SK-N-SH treated with all-trans-retinoic acid at 6 μM for 48 hours (cell line): Measurements from ENCODE around the gene VGLL1.

Experiments
- ATAC-seq: fragments of 200-7000 bp; cut with Tn5 transposase; 3 replicates; pipeline ENCODE4 v1.9.1; 2020; ENCODE audit warnings: mild to moderate bottlenecking, moderate library complexity
- BACH2 ChIP-seq: fragments of 250-450 bp; sonication (Bioruptor Pico); IDR thresholded peaks from 2 replicates; pipeline ENCODE4 v1.9.0; 2021; ENCODE audit warnings: mild to moderate bottlenecking, borderline replicate concordance
- CREB5 ChIP-seq: fragments of 250-450 bp; sonication (Bioruptor Pico); IDR thresholded peaks from 2 replicates; pipeline ENCODE4 v1.5.1; 2020; ENCODE audit warnings: low read depth, mild to moderate bottlenecking, moderate library complexity
- CSDC2 ChIP-seq: fragments of 250-450 bp; sonication (Bioruptor Pico); IDR thresholded peaks from 2 replicates; pipeline ENCODE4 v1.5.0; 2020; ENCODE audit warnings: mild to moderate bottlenecking, moderate library complexity
- CSRNP3 ChIP-seq: fragments of 250-450 bp; sonication (Bioruptor Pico); IDR thresholded peaks from 2 replicates; pipeline ENCODE4 v1.5.1; 2021; ENCODE audit warnings: mild to moderate bottlenecking, moderate library complexity
- ESRRG ChIP-seq: fragments of 250-450 bp; sonication (Bioruptor Pico); IDR thresholded peaks from 2 replicates; pipeline ENCODE4 v1.6.1; 2021; ENCODE audit warnings: mild to moderate bottlenecking
- GLIS3 ChIP-seq: fragments of 250-450 bp; sonication (Bioruptor Pico); IDR thresholded peaks from 2 replicates; pipeline ENCODE4 v1.5.0; 2020; ENCODE audit warnings: mild to moderate bottlenecking, moderate library complexity
- ISL1 ChIP-seq: fragments of 250-450 bp; sonication (Bioruptor Pico); IDR thresholded peaks from 2 replicates; pipeline ENCODE4 v2.1.2; 2022; ENCODE audit warnings: mild to moderate bottlenecking, moderate library complexity
- OSR1 ChIP-seq: fragments of 250-450 bp; sonication (Bioruptor Pico); IDR thresholded peaks from 2 replicates; pipeline ENCODE4 v1.8.0; 2022; ENCODE audit warnings: moderate library complexity, mild to moderate bottlenecking, inconsistent platforms
- POU6F1 ChIP-seq: fragments of 250-450 bp; sonication (Bioruptor Pico); IDR thresholded peaks from 2 replicates; pipeline ENCODE4 v1.8.0; 2021; ENCODE audit warnings: low read depth, mild to moderate bottlenecking, moderate library complexity, borderline replicate concordance
- PPARA ChIP-seq: fragments of 250-450 bp; sonication (Bioruptor Pico); IDR thresholded peaks from 2 replicates; pipeline ENCODE4 v1.5.0; 2020; ENCODE audit warnings: mild to moderate bottlenecking, borderline replicate concordance
- RARB ChIP-seq: fragments of 250-450 bp; sonication (Bioruptor Pico); IDR thresholded peaks from 2 replicates; pipeline ENCODE4 v1.8.0; 2021; ENCODE audit warnings: mild to moderate bottlenecking, moderate library complexity
- TCF4 ChIP-seq: fragments of 250-450 bp; sonication (Bioruptor Pico); IDR thresholded peaks from 2 replicates; pipeline ENCODE4 v1.8.0; 2021; ENCODE audit warnings: mild to moderate bottlenecking, moderate library complexity, borderline replicate concordance
- TOX ChIP-seq: fragments of 250-450 bp; sonication (Bioruptor Pico); IDR thresholded peaks from 2 replicates; pipeline ENCODE4 v1.8.0; 2021; ENCODE audit warnings: mild to moderate bottlenecking, moderate library complexity, borderline replicate concordance
- ZC3H10 ChIP-seq: fragments of 250-450 bp; sonication (Bioruptor Pico); IDR thresholded peaks from 2 replicates; pipeline ENCODE4 v1.5.1; 2021; ENCODE audit warnings: mild to moderate bottlenecking, moderate library complexity
- ZFP3 ChIP-seq: fragments of 250-450 bp; sonication (Bioruptor Pico); IDR thresholded peaks from 2 replicates; pipeline ENCODE4 v1.5.0; 2020; ENCODE audit warnings: mild to moderate bottlenecking, moderate library complexity
- ZFP30 ChIP-seq: fragments of 450-650 bp; formaldehyde crosslinking; IDR thresholded peaks from 2 replicates; pipeline ENCODE4 v1.5.0; 2022; ENCODE audit warnings: mild to moderate bottlenecking, moderate library complexity
- ZNF565 ChIP-seq: fragments of 450-650 bp; formaldehyde crosslinking; conservative IDR thresholded peaks from 2 replicates; pipeline ENCODE4 v1.5.0; 2020; ENCODE audit warnings: low read depth, mild to moderate bottlenecking, moderate library complexity
- ZNF8 ChIP-seq: fragments of 450-650 bp; formaldehyde crosslinking; IDR thresholded peaks from 2 replicates; pipeline ENCODE4 v1.5.0; 2020; ENCODE audit warnings: mild to moderate bottlenecking, moderate library complexity
- TF ChIP-seq, protein P1 (sequence below): fragments of 250-450 bp; sonication (Bioruptor Pico); IDR thresholded peaks from 2 replicates; pipeline ENCODE4 v1.8.0; 2020; ENCODE audit warnings: mild to moderate bottlenecking, moderate library complexity, borderline replicate concordance
- TF ChIP-seq, protein P2 (sequence below): fragments of 250-450 bp; sonication (Bioruptor Pico); IDR thresholded peaks from 2 replicates; pipeline ENCODE4 v1.5.0; 2020; ENCODE audit warnings: mild to moderate bottlenecking, moderate library complexity

VGLL1 gene

DNA sequence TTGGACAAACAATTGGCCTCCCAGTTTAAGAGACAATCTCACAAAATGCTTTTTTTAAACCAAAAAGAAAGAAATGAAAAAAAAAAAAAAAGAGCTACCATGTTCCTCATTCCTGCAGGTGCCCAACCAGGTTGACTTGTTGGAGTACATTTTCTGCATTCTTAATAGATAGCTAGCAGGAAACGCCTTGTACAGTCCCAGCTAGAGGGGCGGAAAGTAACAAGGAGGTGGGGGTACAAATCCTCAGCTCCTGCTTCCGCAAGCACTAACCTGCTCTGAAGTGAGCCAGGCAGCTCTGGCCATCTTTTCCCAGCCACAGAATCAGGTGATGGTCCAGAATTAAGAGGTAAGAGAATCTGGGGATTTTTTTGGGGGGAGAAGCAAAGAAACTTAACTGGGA, at the start of gene VGLL1:
Gene VGLL1, plus strand, starts transcription at position 265 of the 400 bp plus-strand sequence. CDS start 3,806 bp downstream, outside the sequence.
- TF ChIP-seq ZFP3 (CRISPR knock-in tag): no peak
- TF ChIP-seq GLIS3 (CRISPR knock-in tag): no peak
- no peak for TF ChIP-seq BACH2 (CRISPR knock-in tag)
- no peak for TF ChIP-seq ESRRG (CRISPR knock-in tag)
- TF ChIP-seq CSRNP3 (CRISPR knock-in tag): no peak
- no peak for TF ChIP-seq TOX (CRISPR knock-in tag)
- no peak for TF ChIP-seq ISL1
- no peak for TF ChIP-seq POU6F1 (CRISPR knock-in tag)
- TF ChIP-seq TCF4 (CRISPR knock-in tag): no peak
- TF ChIP-seq ZFP30 (CRISPR knock-in tag): no peak
- TF ChIP-seq CSDC2 (CRISPR knock-in tag): no peak
- TF ChIP-seq OSR1 (CRISPR knock-in tag): no peak
- TF ChIP-seq ZNF8 (CRISPR knock-in tag): no peak
- no peak for ATAC-seq

DNA sequence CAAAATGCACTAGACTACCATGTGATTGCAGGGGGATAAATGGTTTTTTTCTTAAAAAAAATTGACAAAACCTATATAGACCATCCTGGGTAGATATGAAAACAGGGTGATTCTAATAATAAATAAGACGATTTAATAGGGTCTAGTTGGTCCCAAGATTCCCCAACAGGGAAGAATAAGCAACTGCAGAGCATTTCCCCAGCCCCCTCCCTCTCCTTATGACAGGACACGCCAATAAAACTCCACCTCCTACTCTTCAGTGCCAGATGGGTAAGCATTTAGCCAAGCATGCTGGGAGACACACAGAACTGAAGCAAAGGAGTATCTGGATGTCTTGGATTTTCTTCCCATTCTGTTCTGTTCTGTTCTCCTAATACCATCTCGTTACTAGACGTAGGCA, 44.4 kb upstream of the VGLL1 start, which contains the start of gene BRS3:
Gene BRS3, plus strand, starts transcription at position 301 of the 400 bp plus-strand sequence. CDS start 168 bp downstream, outside the sequence.
- no peak for ATAC-seq
- TF ChIP-seq CSRNP3 (CRISPR knock-in tag) (no peak), TOX (CRISPR knock-in tag) (no peak), ZFP30 (CRISPR knock-in tag) (no peak), ISL1 (no peak), POU6F1 (CRISPR knock-in tag) (no peak), CSDC2 (CRISPR knock-in tag) (no peak), TCF4 (CRISPR knock-in tag) (no peak), ZFP3 (CRISPR knock-in tag) (no peak), RARB (no peak), ZC3H10 (CRISPR knock-in tag) (no peak), ZNF565 (CRISPR knock-in tag) (no peak), CREB5 (CRISPR knock-in tag) (no peak), PPARA (no peak)
- TF ChIP-seq, protein P1, sequence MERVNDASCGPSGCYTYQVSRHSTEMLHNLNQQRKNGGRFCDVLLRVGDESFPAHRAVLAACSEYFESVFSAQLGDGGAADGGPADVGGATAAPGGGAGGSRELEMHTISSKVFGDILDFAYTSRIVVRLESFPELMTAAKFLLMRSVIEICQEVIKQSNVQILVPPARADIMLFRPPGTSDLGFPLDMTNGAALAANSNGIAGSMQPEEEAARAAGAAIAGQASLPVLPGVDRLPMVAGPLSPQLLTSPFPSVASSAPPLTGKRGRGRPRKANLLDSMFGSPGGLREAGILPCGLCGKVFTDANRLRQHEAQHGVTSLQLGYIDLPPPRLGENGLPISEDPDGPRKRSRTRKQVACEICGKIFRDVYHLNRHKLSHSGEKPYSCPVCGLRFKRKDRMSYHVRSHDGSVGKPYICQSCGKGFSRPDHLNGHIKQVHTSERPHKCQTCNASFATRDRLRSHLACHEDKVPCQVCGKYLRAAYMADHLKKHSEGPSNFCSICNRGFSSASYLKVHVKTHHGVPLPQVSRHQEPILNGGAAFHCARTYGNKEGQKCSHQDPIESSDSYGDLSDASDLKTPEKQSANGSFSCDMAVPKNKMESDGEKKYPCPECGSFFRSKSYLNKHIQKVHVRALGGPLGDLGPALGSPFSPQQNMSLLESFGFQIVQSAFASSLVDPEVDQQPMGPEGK: no peak
- TF ChIP-seq, protein P2, sequence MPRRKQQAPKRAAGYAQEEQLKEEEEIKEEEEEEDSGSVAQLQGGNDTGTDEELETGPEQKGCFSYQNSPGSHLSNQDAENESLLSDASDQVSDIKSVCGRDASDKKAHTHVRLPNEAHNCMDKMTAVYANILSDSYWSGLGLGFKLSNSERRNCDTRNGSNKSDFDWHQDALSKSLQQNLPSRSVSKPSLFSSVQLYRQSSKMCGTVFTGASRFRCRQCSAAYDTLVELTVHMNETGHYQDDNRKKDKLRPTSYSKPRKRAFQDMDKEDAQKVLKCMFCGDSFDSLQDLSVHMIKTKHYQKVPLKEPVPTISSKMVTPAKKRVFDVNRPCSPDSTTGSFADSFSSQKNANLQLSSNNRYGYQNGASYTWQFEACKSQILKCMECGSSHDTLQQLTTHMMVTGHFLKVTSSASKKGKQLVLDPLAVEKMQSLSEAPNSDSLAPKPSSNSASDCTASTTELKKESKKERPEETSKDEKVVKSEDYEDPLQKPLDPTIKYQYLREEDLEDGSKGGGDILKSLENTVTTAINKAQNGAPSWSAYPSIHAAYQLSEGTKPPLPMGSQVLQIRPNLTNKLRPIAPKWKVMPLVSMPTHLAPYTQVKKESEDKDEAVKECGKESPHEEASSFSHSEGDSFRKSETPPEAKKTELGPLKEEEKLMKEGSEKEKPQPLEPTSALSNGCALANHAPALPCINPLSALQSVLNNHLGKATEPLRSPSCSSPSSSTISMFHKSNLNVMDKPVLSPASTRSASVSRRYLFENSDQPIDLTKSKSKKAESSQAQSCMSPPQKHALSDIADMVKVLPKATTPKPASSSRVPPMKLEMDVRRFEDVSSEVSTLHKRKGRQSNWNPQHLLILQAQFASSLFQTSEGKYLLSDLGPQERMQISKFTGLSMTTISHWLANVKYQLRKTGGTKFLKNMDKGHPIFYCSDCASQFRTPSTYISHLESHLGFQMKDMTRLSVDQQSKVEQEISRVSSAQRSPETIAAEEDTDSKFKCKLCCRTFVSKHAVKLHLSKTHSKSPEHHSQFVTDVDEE (CRISPR knock-in tag): no peak
